ENCODE results near the gene DHRS7C.

DNA sequence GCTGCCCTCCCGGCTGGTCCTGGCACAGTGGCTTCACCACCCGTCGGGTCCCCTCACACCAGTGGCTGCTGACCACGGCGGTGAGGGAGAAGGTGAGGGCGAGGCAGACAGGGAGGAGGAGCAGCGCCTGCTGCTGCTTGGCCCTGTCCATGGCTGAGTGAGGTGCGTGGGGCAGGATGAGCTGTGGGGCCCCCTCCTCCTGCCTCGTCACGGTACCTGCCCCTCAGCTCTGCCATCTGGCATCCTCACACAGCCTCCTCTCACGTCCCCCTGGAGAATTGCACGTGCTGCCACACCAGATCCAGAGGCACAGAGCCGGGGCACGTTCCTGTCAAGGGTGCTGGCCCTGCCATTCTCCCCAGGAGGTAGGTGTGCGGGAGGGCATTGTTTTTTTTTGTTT, 30.5 kb upstream of the DHRS7C start, which contains the start of gene GSG1L2:
- no peak for TF ChIP-seq POLR2A (IDR thresholded peaks at IDR 0.05)
- TF ChIP-seq, protein P1, sequence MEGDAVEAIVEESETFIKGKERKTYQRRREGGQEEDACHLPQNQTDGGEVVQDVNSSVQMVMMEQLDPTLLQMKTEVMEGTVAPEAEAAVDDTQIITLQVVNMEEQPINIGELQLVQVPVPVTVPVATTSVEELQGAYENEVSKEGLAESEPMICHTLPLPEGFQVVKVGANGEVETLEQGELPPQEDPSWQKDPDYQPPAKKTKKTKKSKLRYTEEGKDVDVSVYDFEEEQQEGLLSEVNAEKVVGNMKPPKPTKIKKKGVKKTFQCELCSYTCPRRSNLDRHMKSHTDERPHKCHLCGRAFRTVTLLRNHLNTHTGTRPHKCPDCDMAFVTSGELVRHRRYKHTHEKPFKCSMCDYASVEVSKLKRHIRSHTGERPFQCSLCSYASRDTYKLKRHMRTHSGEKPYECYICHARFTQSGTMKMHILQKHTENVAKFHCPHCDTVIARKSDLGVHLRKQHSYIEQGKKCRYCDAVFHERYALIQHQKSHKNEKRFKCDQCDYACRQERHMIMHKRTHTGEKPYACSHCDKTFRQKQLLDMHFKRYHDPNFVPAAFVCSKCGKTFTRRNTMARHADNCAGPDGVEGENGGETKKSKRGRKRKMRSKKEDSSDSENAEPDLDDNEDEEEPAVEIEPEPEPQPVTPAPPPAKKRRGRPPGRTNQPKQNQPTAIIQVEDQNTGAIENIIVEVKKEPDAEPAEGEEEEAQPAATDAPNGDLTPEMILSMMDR (IDR thresholded peaks at IDR 0.05): no peak
